WTC11 (cell line): ENCODE measurements around the gene USO1.

Experiments used
- CTCF ChIP-seq: fragments of 200-600 bp; IDR thresholded peaks from 2 replicates; pipeline ENCODE4 v1.8.0; 2022; ENCODE audit warnings: antibody characterized with exemption
- FOXJ3 ChIP-seq: sonication (generic); formaldehyde crosslinking; IDR thresholded peaks from 2 replicates; pipeline ENCODE4 v1.9.0; 2021; ENCODE audit warnings: missing genetic modification reagents, mild to moderate bottlenecking, borderline replicate concordance
- HMGA2 ChIP-seq: fragments of 250-450 bp; sonication (Bioruptor Pico); IDR thresholded peaks from 2 replicates; pipeline ENCODE4 v1.4.0; 2021; ENCODE audit warnings: mild to moderate bottlenecking, moderate library complexity
- NFYB ChIP-seq: sonication (generic); formaldehyde crosslinking; conservative IDR thresholded peaks from 2 replicates; pipeline ENCODE4 v1.8.0; 2022; ENCODE audit warnings: low read depth, missing genetic modification reagents
- NR2C2 ChIP-seq: sonication (generic); formaldehyde crosslinking; IDR thresholded peaks from 2 replicates; pipeline ENCODE4 v1.8.0; 2022; ENCODE audit warnings: mild to moderate bottlenecking, missing genetic modification reagents
- SMAD3 ChIP-seq: sonication (generic); formaldehyde crosslinking; IDR thresholded peaks from 2 replicates; pipeline ENCODE4 v1.8.0; 2022; ENCODE audit warnings: missing genetic modification reagents, mild to moderate bottlenecking, borderline replicate concordance
- ZNF121 ChIP-seq: sonication (generic); formaldehyde crosslinking; IDR thresholded peaks from 2 replicates; pipeline ENCODE4 v1.8.0; 2023; ENCODE audit warnings: missing genetic modification reagents
- TF ChIP-seq, protein P1 (sequence below): sonication (generic); formaldehyde crosslinking; conservative IDR thresholded peaks from 2 replicates; pipeline ENCODE4 v1.8.1; 2022; ENCODE audit warnings: mild to moderate bottlenecking, missing genetic modification reagents
- TF ChIP-seq, protein P2 (sequence below): sonication (generic); formaldehyde crosslinking; IDR thresholded peaks from 2 replicates; pipeline ENCODE4 v1.8.0; 2022; ENCODE audit warnings: mild to moderate bottlenecking, missing genetic modification reagents
- TF ChIP-seq, protein P3 (sequence below): sonication (generic); formaldehyde crosslinking; IDR thresholded peaks from 2 replicates; pipeline ENCODE4 v1.8.1; 2023; ENCODE audit warnings: mild to moderate bottlenecking, missing genetic modification reagents, moderate library complexity

DNA sequence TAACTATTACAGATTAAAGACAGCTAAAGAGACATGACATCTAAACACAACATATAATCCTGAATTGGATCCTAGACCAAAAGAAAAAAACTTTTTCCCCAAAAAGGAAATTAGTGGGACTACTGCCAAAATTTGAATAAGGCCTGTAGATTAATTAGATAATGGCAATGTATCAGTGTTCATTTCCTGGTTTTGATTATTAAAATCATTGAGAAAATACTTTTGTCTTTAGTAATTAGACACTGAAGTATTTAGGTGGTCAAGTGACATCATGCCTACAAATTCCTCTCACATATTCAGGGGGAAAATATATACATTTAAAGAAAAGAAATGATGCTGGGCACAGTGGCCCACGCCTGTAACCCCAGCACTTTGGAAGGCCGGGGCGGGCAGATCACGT is 10.4 kb upstream of the USO1 start:
- TF ChIP-seq, protein P1, sequence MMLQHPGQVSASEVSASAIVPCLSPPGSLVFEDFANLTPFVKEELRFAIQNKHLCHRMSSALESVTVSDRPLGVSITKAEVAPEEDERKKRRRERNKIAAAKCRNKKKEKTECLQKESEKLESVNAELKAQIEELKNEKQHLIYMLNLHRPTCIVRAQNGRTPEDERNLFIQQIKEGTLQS (CRISPR knock-in tag), result no peak
- TF ChIP-seq HMGA2 (CRISPR knock-in tag) (no peak), CTCF (no peak), NFYB (CRISPR knock-in tag) (no peak), SMAD3 (CRISPR knock-in tag) (no peak), ZNF121 (CRISPR knock-in tag) (no peak), NR2C2 (CRISPR knock-in tag) (no peak), FOXJ3 (CRISPR knock-in tag) (no peak)
- TF ChIP-seq, protein P2, sequence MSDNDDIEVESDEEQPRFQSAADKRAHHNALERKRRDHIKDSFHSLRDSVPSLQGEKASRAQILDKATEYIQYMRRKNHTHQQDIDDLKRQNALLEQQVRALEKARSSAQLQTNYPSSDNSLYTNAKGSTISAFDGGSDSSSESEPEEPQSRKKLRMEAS (CRISPR knock-in tag), result no peak
- TF ChIP-seq, protein P3, sequence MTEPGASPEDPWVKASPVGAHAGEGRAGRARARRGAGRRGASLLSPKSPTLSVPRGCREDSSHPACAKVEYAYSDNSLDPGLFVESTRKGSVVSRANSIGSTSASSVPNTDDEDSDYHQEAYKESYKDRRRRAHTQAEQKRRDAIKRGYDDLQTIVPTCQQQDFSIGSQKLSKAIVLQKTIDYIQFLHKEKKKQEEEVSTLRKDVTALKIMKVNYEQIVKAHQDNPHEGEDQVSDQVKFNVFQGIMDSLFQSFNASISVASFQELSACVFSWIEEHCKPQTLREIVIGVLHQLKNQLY (CRISPR knock-in tag), result no peak
